Transverse colon (tissue), 4 donors: Measurements from ENCODE around the gene TTN. TPM values are rescaled to one million over a fixed set of nuclear protein-coding genes. Genes with fewer than 3 reads are reported as not detected.

Source experiments
- DNase-seq: peaks from one replicate; pipeline ENCODE4 v3.0.0-alpha.2; 2019
- H3K27ac ChIP-seq, 4 donors: fragments of 200-600 bp; sonication (generic); 2 replicates each; pipeline ENCODE4 v1.5.1; 2016 to 2018; ENCODE audit warnings: inconsistent platforms in 4 of 4
- H3K27me3 ChIP-seq: fragments of 200-600 bp; sonication (generic); 2 replicates; pipeline ENCODE4 v1.5.1; 2017; ENCODE audit warnings: inconsistent platforms
- H3K36me3 ChIP-seq, 4 donors: fragments of 200-600 bp; sonication (generic); 2 replicates each; pipeline ENCODE4 v1.5.1; 2017 to 2019; ENCODE audit warnings: inconsistent platforms in 4 of 4
- H3K4me1 ChIP-seq, 4 donors: fragments of 200-600 bp; sonication (generic); 2 replicates each; pipeline ENCODE4 v1.5.1; 2017 to 2020; ENCODE audit warnings: inconsistent platforms in 4 of 4
- H3K4me3 ChIP-seq, 4 donors: fragments of 200-600 bp; sonication (generic); 1 replicate in 1 of 4; 2 replicates in 3 of 4; pipeline versions ENCODE4 v1.5.1 to v1.6.1; 2017 to 2019; ENCODE audit warnings: inconsistent platforms in 4 of 4
- H3K9me3 ChIP-seq, 2 donors: fragments of 200-600 bp; sonication (generic); 2 replicates each; pipeline ENCODE4 v1.5.1; 2017 to 2019; ENCODE audit warnings: inconsistent platforms in 2 of 2
- EP300 ChIP-seq: sonication (generic); formaldehyde crosslinking; IDR thresholded peaks from one replicate; pipeline ENCODE4 v1.6.1; 2017; ENCODE audit warnings: antibody characterized with exemption, low read depth
- POLR2A ChIP-seq: fragments of 450-650 bp; IDR thresholded peaks from one replicate; pipeline ENCODE4 v1.6.1; 2016; ENCODE audit warnings: antibody characterized with exemption, mild to moderate bottlenecking, moderate library complexity
- POLR2AphosphoS5 ChIP-seq, 3 donors: sonication (generic); formaldehyde crosslinking; IDR thresholded peaks; one replicate each; pipeline ENCODE4 v1.6.1; 2016; ENCODE audit warnings: antibody characterized with exemption in 3 of 3
- WGBS, 2 donors: methylation state at CpG; one replicate each; pipeline ENCODE4 v1.1.5; 2018; ENCODE audit warnings: low coverage in 1 of 2; 5-methylcytosine and 5-hydroxymethylcytosine counted together
- in situ Hi-C, 4 donors: fragments of 200-750 bp; cut with MboI; loops; one replicate each; pipeline versions ENCODE4 v1.15.0 to v1.15.1; 2017; ENCODE audit warnings: low sequenced_read_pairs in 3 of 4, low pct_ligation_motif_present in 1 of 4, low pct_unique_long_range_greater_than_20kb in 1 of 4
- intact Hi-C: fragments of 100-400 bp; cut with DNase I; formaldehyde crosslinking; loops from one replicate; pipeline ENCODE4 v1.15.1; 2023; ENCODE audit warnings: low total_unique reads
- total RNA-seq, 4 donors: library from RNA; depleted of rRNA; stranded (reverse); fragments of >200 nt; gene quantifications; one replicate each; pipeline ENCODE4 v1.1.0, GENCODE V29; 2016
- TF ChIP-seq, protein P1 (sequence below), 5 experiments: fragments of 200-600 bp in 3 of 5; fragments of 450-650 bp in 2 of 5; sonication (generic) in 3 of 5; IDR thresholded peaks; 1 replicate in 2 of 5; 2 replicates in 3 of 5; pipeline ENCODE4 v1.5.1; 2016 to 2017; ENCODE audit warnings: antibody characterized with exemption in 5 of 5, inconsistent platforms in 3 of 5, mild to moderate bottlenecking in 2 of 5, moderate library complexity in 1 of 5

The TTN gene
- total RNA-seq, 4 donors from 2014 or later, result 6.2 to 43.4 (median 18.1) TPM

DNA sequence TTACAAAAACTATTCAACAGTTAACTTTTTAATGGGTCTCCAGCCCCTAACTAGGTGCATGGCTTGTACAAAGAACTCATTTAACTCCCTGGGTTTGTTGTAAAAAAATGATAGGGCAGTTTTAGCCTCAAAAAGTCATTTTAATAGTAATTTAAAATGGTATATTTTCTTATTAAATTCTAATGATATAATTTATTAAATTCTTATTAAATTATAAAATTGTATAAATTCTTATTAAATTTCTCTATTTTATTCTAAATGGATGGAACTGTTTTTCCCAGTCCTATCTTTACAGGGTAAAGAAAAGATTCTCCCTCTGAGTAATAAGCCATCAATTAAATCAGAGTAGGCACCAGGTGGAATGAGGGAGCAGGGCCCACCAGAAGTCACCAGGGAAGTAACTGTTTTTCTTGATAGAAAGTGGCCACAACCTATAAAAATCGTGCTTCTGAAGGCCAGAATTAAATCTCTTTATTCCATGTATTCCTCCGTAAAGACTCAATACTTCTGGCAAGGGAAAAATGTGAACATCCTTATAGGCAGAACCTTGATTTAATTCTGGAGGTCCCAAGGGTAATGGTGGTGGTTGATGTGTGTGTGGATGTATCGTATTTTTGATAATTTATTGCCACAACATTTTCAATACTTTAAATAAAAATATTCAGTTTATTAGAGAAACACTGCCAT lies 329.6 kb downstream of the TTN start:
- Histone ChIP-seq H3K27ac (peak overlapping the region; percentile 94 to 98 (median 97)), H3K9me3 (no peaks in the 10 kb centered on the region), H3K36me3 (no peaks in the 10 kb centered on the region), H3K4me1 (peaks cover 16 to 38% (median 27%) of the 10 kb centered on the region in 4 donors), H3K27me3 (no peaks in the 10 kb centered on the region), H3K4me3 (peak overlapping the region; percentile 51 to 77 (median 58))
- intact Hi-C loops, result loop anchor here (2.0 kb wide), 1 partner anchor 27 kb away; the partner anchor contains the start of genes PJVK and PRKRA
- in situ Hi-C loops, result no loop called here
- TF ChIP-seq POLR2AphosphoS5 (IDR thresholded peaks at IDR 0.05), result no peak
- no peak for TF ChIP-seq POLR2A
- TF ChIP-seq, protein P1, sequence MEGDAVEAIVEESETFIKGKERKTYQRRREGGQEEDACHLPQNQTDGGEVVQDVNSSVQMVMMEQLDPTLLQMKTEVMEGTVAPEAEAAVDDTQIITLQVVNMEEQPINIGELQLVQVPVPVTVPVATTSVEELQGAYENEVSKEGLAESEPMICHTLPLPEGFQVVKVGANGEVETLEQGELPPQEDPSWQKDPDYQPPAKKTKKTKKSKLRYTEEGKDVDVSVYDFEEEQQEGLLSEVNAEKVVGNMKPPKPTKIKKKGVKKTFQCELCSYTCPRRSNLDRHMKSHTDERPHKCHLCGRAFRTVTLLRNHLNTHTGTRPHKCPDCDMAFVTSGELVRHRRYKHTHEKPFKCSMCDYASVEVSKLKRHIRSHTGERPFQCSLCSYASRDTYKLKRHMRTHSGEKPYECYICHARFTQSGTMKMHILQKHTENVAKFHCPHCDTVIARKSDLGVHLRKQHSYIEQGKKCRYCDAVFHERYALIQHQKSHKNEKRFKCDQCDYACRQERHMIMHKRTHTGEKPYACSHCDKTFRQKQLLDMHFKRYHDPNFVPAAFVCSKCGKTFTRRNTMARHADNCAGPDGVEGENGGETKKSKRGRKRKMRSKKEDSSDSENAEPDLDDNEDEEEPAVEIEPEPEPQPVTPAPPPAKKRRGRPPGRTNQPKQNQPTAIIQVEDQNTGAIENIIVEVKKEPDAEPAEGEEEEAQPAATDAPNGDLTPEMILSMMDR (IDR thresholded peaks at IDR 0.05), result no peak
- TF ChIP-seq EP300, result no peak
- DNase-seq, result no peak
- 7 to 8% methylated on average over 3 of the region's 3 CpGs for WGBS, 2 donors

DNA sequence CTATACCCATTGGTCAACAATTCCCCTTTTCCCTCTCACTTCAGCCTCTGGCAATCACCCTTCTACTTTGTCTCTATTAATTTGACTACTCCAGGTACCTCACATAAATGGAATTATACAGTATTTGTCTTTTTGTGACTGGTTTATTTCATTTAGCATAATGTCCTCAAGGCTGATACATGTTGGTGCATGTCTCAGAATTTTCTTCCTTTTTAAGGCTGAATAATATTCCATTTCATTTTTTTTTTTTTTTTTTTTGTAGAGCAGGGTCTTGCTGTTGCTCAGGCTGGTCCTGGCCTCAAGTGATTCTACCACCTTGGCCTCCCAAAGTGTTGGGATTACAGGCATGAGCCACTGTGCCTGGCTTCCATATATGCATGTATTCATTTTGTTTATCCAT lies 330.7 kb downstream of the TTN start:
- intact Hi-C loops, result no loop called here

More for the DNA sequence above, 330.7 kb downstream of the TTN start:
- DNase-seq, result no peak
- in situ Hi-C loops, result no loop called here
- Histone ChIP-seq H3K36me3 (no peaks in the 10 kb centered on the region), H3K9me3 (no peaks in the 10 kb centered on the region), H3K27me3 (no peaks in the 10 kb centered on the region), H3K27ac (no peak overlapping the region), H3K4me1 (peaks cover 5 to 27% (median 16%) of the 10 kb centered on the region in 4 donors), H3K4me3 (no peak overlapping the region)
- TF ChIP-seq EP300 (no peak), POLR2AphosphoS5 (IDR thresholded peaks at IDR 0.05) (no peak)

Other genes starting within 250 kb of the TTN start
- gene CCDC141, start 242.7 kb upstream of the TTN start, total RNA-seq, result 1 to 10 TPM in 3 of 4 donors, under 1 TPM in 1; 0.40 to 8.6 (median 2.4) TPM